Retinal pigment epithelial cell (primary cell): ENCODE results near the gene FMN1.
A peak's percentile ranks its signal among the peaks of the same experiment; 100 is the strongest.

Source experiments
- DNase-seq: peaks from one replicate; pipeline ENCODE4 v3.0.0-alpha.2; 2010; ENCODE audit warnings: low read depth
- H3K4me3 ChIP-seq: 2 replicates; pipeline ENCODE4 v1.5.1; 2011; ENCODE audit warnings: mild to moderate bottlenecking, low read length, control low read depth, moderate library complexity
- TF ChIP-seq, protein P1 (sequence below): conservative IDR thresholded peaks from 2 replicates; pipeline ENCODE4 v1.5.1; 2011; ENCODE audit warnings: low read depth, low read length, control low read depth, inconsistent platforms

Gene FMN1

DNA sequence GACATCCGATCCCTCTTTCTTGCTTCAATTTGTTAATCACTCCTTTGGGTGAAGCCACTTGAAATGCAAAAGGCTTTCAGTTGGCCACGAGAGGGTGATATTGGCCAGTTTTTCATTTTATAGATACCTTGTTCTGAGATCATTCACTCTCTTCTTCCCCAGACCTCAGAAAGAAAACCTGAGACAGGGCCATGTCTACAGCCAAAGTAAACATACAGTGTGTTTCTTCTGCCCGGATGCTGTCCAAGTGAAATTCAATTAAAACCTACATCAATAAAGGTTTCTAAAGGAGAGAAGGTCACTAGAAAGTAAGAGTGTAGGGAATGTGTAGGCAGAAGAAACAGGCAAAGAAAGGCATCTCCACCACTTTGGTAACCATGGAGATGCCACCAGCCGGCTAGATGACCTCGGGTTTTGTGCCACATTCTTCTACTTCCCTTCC is 39.5 kb upstream of the FMN1 start:
- TF ChIP-seq, protein P1, sequence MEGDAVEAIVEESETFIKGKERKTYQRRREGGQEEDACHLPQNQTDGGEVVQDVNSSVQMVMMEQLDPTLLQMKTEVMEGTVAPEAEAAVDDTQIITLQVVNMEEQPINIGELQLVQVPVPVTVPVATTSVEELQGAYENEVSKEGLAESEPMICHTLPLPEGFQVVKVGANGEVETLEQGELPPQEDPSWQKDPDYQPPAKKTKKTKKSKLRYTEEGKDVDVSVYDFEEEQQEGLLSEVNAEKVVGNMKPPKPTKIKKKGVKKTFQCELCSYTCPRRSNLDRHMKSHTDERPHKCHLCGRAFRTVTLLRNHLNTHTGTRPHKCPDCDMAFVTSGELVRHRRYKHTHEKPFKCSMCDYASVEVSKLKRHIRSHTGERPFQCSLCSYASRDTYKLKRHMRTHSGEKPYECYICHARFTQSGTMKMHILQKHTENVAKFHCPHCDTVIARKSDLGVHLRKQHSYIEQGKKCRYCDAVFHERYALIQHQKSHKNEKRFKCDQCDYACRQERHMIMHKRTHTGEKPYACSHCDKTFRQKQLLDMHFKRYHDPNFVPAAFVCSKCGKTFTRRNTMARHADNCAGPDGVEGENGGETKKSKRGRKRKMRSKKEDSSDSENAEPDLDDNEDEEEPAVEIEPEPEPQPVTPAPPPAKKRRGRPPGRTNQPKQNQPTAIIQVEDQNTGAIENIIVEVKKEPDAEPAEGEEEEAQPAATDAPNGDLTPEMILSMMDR, result peak; percentile 64
- no peak for DNase-seq
- H3K4me3 ChIP-seq, result no peak overlapping the region

DNA sequence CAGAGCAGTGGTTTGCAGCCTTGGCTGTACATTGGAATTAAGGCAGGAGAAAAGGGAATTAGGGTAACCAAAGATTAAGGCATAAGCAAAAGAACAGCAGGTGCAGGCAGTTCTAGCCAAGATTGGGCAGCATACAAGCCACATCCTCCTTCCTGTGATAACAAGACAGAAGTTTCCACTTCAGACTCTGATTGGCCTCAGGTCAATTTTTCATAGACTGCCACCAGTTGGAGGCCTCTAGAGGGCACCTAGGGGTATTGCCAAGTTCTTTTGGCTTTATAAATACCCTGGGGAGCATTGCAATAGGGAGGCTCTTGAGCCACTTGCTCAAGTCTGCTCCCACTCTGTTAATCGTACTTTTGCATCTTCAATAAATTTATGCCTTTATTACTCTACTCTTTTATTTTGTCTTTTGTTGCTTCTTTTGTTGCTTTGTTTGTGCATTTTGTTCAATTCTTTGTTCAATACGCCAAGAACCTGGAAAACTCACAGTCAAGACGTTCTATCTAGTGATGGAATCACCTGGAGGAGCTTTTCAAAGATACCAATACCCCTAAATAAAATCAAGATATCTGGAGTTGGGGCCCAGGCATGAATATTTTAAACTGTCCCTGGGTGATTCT is 32.2 kb upstream of the FMN1 start:
- no peak for DNase-seq

DNA sequence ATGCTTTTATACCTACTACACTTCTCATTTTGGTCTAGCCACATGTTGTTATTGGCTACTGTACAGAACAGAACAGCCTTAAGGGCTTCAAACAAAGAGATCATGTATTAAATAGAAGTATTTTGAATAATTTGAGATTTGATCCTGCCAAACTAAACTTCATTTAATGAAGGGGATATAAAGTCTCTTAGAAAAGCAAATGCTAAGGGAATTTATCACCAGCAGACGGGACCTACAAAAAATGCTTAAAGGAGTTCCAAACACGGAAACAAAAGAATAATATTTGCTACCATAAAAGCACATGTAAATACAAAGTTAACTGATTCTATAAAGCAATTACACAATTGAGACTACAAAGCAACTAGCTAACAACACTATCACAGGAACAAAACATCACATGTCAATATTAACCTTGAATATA is 23.6 kb upstream of the FMN1 start:
- DNase-seq, result no peak
- no peak overlapping the region for H3K4me3 ChIP-seq
- TF ChIP-seq, protein P1, result no peak

More for the DNA sequence above, 32.2 kb upstream of the FMN1 start:
- H3K4me3 ChIP-seq, result no peak overlapping the region
- TF ChIP-seq, protein P1, result peak; percentile 68

DNA sequence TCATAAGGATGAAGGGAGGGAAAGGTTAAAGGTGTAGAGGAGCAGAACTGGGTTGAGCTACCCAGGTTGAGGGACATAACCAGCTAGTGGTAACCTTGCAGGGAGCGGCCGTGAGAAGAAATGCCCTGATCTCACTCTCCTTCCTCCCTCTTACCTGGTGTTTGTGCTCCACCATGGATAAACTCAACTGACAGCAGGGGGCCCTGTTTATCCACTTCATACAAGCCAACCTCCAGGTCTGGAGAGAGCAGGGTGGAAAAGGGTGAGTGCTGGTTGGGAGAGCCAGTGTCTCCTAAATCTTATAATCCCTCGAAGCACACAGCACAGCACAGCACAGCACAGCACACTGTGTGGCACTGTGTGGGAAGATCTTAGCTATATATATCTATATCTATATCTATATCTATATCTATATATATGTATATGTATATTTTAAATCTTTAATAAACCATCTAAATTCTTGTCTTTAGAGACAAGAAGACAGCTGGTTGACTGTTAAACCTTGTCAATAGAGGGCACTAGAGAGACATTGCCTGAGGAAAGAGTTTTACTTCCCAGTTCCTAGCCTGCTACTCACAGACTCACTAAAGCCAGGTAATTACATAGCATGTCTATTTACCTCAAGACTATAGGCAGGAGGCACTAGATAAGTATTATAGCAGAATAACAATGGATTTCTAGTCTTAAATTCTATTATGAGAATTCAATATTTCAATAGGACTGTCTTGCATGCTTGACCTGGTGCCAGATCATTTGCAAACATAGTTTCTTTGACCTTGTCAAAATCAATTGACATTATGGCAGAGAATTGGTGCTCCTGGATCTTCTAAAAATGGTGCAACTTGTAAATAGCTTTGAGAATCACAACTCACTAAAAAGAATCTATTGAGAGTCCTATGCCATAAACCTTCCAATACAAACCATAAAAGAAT is 21.7 kb upstream of the FMN1 start:
- no peak overlapping the region for H3K4me3 ChIP-seq
- DNase-seq, result no peak

DNA sequence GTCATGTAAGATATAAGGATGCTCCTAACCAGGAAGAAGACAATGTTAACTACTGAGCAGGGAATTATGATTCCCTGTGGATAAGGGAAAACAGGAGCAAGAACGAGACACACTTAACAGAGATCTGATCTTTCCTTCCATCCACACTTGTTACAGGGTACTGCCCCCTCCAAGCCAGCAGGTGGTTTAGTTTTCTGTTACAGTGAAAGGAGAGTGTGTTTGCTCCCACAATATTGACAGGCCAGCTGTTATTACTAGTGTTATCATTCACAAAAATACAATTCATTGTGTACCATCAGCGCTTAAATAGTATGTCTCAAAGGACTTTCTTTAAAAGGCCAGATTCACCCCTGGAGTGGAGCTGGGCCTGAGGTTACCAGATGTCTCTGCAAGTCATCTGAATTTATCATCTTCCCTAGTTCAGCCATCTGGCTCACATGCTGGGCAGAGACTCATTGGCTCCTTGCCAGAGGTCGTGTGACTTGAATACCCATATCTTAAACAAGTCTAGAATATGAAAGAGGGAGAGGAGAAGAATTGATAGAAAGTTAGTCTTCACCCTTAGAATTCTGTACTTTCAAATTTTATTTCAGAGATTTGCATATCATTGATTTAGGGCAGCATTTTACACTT is 16.8 kb upstream of the FMN1 start:
- TF ChIP-seq, protein P1, result no peak
- H3K4me3 ChIP-seq, result no peak overlapping the region
- no peak for DNase-seq

More for the DNA sequence above, 21.7 kb upstream of the FMN1 start:
- TF ChIP-seq, protein P1, result peak; percentile 75

DNA sequence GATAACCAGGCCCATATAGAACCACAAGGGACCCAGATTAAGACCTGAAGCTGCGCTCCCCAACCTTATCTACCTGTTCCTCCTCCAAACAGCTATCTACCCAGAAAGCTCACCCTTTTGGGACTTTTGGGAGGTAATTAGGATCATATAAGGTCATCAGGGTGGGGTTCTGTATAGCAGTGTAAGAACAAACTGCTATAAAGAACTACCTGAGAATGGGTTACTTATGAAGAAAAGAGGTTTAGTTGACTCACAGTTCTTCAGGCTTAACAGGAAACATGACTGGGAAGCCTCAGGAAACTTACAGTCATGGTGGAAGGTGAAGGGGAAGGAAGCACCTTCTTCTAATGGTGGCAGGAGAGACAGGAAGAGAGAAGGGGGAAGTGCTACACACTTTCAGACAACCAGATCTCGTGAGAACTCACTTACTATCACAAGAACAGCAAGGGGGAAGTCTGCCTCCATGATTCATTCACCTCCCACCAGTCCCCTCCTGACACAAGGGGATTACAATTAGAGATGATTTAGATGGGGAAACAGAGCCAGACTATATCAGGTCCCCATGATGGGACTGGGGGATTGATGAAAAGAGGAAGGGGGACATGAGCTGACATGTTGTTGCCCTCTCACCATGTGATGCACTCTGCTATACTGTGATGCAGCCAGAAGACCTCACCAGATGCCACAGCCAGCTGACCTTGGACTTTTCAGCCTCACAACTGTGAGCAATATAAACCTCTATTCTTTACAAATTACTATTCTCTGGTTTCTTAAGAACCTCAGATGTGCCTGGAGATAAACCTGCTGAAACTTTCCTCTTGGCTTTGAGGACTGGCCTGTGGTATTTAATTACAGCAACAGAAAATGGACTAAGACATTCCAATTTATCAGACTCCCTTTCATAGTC is 15.3 kb upstream of the FMN1 start:
- no peak overlapping the region for H3K4me3 ChIP-seq
- no peak for DNase-seq
- TF ChIP-seq, protein P1, result no peak
